ENCODE results near the gene ARHGEF38.

ARHGEF38 gene, protein sequence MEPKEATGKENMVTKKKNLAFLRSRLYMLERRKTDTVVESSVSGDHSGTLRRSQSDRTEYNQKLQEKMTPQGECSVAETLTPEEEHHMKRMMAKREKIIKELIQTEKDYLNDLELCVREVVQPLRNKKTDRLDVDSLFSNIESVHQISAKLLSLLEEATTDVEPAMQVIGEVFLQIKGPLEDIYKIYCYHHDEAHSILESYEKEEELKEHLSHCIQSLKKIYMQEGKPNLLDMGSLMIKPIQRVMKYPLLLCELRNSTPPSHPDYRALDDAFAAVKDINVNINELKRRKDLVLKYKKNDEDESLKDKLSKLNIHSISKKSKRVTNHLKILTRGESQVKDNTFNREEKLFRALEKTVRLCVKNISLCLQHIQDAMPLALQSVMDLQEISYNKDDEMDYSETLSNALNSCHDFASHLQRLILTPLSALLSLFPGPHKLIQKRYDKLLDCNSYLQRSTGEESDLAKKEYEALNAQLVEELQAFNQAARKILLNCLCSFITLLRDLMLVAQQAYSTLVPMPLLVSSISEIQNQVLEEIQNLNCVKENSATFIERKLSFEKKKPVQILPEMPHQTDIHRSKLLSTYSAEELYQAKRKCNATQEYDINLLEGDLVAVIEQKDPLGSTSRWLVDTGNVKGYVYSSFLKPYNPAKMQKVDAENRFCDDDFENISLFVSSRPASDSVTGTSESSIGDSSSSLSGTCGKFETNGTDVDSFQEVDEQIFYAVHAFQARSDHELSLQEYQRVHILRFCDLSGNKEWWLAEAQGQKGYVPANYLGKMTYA

GRCh38 chr4:105551965-105552746 lies at the start of gene ARHGEF38:
Gene ARHGEF38, plus strand, starts transcription at chr4:105552620. Its CDS starts 146 bp downstream, at chr4:105552766.
- FAIRE-seq (no peak), DNase-seq (ENCODE audit: low spot score) (peak; percentile 24)

DNA sequence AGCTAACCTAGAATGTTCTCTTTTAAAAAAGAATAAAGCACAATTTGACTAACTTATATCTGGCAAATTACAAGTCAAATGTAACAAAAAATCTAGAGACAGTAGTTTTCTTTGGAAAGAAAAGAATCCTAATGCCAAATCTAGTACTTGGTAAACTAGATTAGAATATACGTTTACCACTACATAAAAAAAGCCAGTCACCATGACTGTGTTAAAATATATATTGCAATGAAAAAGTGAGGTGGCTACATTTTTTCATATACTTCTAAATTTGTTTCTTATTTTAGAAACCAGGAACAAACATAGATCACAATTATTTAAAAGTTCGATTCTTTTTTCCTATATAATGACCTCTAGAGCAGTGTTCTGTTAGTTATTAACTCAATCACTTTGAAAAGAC lies 48.9 kb upstream of the ARHGEF38 start:
- DNase-seq (ENCODE audit: low spot score) (no peak), FAIRE-seq (no peak)

GRCh38 chr4:105504744-105505143 lies 47.7 kb upstream of the ARHGEF38 start:
- DNase-seq (ENCODE audit: low spot score) (no peak), FAIRE-seq (no peak)

GRCh38 chr4:105509291-105509690 lies 43.1 kb upstream of the ARHGEF38 start:
- DNase-seq (ENCODE audit: low spot score) (no peak), FAIRE-seq (no peak)

GRCh38 chr4:105509714-105510113 lies 42.7 kb upstream of the ARHGEF38 start:
- FAIRE-seq (no peak), DNase-seq (ENCODE audit: low spot score) (no peak)

DNA sequence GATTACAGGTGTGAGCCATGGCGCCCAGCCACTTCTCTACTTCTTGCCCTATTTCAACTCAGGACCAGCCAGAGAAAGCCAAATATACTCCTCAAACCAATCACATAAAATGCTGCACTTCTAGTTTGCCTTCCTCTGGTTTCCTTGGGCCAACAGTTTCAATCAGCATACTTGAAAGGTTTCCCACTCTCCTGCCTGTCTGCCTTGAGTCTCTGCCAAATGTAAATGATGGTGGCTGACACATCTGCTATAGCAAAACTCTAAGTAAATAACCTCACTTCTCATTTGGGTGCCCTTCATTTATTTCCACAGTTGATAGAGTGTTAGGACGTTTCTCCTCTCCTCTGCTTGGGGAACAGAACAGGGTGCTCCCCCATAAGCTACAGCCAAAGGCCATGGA lies 42.2 kb upstream of the ARHGEF38 start:
- no peak for DNase-seq (ENCODE audit: low spot score)
- no peak for FAIRE-seq

- peak; percentile 42 for FAIRE-seq
- peak; percentile 30 for DNase-seq (ENCODE audit: low spot score)
These were observed 31.3 kb upstream of the ARHGEF38 start for GRCh38 chr4:105520819-105521790.

DNA sequence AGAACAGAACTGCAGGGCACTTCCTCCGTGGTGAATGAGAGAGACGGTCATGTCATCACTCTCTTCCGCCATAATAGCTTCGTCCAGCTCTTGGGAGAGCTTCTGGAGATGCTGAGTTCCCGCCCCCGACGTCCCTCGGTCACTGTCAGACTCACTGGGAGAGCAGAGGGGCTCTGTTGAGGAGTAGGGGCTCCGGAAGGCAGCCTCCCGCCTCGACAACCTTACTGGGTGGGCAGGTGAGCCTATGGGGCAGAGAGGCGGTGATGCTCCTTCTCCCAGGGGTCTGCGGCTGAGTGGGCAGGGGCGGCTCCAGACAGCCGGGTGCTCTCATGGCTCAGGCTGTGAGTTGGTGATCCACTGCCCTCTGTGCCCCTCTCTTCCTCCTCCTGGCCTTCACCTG lies 25.8 kb upstream of the ARHGEF38 start:
- DNase-seq (ENCODE audit: low spot score) (no peak), FAIRE-seq (no peak)

- DNase-seq (ENCODE audit: low spot score) (no peak), FAIRE-seq (no peak)
These were observed 25.3 kb upstream of the ARHGEF38 start for GRCh38 chr4:105527081-105527480.

- DNase-seq (ENCODE audit: low spot score) (no peak), FAIRE-seq (no peak)
These were observed 15.8 kb upstream of the ARHGEF38 start for GRCh38 chr4:105536601-105537000.

GRCh38 chr4:105541420-105541819 lies 11.0 kb upstream of the ARHGEF38 start:
- DNase-seq (ENCODE audit: low spot score), result no peak
- no peak for FAIRE-seq

DNA sequence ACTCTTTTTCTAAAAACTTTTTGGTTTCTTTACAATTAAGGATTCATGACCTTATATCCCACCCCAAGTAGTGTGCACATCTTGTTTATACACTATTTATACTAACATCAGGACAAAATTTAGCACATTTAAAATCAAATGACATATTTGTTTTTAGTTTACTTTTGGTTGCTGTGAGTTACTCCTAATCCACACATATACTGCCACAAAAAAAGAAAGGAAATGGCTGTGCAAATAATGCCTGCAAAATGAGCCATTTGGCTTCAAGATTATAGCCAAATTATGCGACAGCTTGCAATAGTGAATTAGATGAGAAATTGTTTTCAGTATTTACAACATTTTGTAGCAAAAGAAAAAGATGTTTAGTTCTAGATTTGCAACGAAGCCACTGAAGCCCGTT lies 10.4 kb upstream of the ARHGEF38 start:
- DNase-seq (ENCODE audit: low spot score) (no peak), FAIRE-seq (no peak)

DNA sequence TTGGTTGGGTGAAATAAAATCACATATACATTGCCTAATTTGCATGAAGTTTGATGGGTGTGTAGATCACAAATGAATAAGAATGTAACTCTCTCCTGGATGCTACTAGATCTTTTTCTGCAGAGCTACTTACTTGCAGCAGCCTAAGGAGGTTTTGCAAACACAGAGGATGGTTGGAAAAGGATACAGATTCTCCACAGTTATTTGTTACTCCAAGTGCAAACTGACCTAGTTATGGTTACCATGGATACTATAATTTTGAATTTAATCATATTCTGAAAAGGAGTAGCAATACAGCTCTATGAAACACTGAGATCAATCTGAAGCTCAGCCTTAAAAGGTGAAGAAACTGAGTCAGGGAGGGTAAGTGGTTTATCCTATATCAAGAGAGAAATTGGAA lies 9.1 kb upstream of the ARHGEF38 start:
- FAIRE-seq, result no peak
- no peak for DNase-seq (ENCODE audit: low spot score)

GRCh38 chr4:105543881-105544280 lies 8.5 kb upstream of the ARHGEF38 start:
- FAIRE-seq, result no peak

GRCh38 chr4:105544520-105545286 lies 7.7 kb upstream of the ARHGEF38 start:
- no peak for DNase-seq (ENCODE audit: low spot score)
- no peak for FAIRE-seq

More at GRCh38 chr4:105543881-105544280, 8.5 kb upstream of the ARHGEF38 start:
- DNase-seq (ENCODE audit: low spot score), result no peak

DNA sequence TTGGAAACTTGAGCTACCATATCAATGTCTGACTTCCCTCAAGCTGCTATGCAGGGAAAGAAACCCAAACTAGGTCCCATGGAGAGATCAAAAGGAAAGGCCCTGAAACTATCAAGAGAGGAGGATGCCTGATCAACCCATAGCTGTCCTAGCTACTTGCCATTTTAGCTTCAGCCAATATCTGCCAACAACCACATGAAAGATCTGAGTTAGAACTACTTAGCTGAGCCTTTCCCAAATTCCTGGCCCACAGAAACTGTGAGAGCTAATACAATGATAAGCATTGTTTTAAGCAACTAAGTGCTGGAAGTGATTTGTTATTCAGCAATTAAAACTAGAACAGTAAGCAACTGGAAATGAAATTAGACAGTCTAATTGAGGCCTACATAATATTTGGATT lies 6.3 kb upstream of the ARHGEF38 start:
- DNase-seq (ENCODE audit: low spot score), result no peak
- FAIRE-seq, result no peak

GRCh38 chr4:105547769-105548168 lies 4.7 kb upstream of the ARHGEF38 start:
- FAIRE-seq (no peak), DNase-seq (ENCODE audit: low spot score) (no peak)

DNA sequence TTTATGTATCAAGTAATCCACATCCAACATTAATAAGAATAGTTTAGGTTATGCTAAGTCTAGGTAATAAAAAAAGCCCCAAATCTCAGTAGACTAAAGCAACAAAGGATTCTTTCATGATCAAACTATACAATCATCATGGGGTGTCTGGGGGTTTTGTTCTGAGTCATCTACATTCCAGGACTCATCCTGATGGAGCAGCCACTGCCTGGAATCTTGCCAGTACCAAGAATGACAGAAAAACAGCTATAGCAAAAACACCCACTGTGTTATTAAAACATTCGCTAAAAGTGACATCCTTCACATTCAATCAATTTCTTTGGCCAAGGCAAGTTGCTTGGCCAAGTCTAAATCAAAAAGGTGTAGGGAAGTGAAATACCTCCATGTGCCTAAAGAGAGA lies 3.9 kb upstream of the ARHGEF38 start:
- FAIRE-seq, result peak; percentile 74
- DNase-seq (ENCODE audit: low spot score), result peak; percentile 61

DNA sequence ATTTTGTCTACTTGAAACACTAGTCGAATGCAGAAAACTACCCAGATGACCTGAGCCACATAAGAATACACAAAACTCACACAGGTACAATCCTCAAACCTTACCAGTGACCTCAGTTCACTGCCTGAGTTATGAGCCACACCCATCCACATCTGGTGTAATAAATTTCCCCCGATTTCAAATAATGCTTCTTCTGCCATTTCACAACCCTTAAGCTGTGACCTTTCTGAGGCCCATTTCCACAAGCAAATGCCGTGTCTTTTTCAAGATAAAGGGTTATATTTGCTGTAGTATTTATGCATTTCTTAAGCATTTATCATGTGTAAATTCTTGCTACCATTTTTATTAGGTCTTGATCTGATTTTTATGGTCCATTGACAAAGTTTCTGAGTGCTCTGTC lies 1.8 kb upstream of the ARHGEF38 start:
- FAIRE-seq, result no peak
- DNase-seq (ENCODE audit: low spot score), result no peak

GRCh38 chr4:105555409-105555808 lies 3.0 kb downstream of the ARHGEF38 start:
- FAIRE-seq, result no peak
- no peak for DNase-seq (ENCODE audit: low spot score)
